ENCODE data around the gene RASA4.
"Not testable (repeated sequence)": the region's sequence is repeated elsewhere in the genome, so short reads cannot be mapped to it uniquely, and the experiment has no call there.

The RASA4 gene

GRCh38 chr7:102542771-102543170 lies 73.8 kb downstream of the RASA4 start:
- not testable (repeated sequence) for H3K36me3 ChIP-seq (ENCODE audit: insufficient read depth, low read length); DNase-seq (ENCODE audit: low read depth, low spot score); H3K9me3 ChIP-seq (ENCODE audit: low read depth, low read length); H3K4me3 ChIP-seq; H3K27ac ChIP-seq; H3K9ac ChIP-seq (ENCODE audit: insufficient read length)

DNA sequence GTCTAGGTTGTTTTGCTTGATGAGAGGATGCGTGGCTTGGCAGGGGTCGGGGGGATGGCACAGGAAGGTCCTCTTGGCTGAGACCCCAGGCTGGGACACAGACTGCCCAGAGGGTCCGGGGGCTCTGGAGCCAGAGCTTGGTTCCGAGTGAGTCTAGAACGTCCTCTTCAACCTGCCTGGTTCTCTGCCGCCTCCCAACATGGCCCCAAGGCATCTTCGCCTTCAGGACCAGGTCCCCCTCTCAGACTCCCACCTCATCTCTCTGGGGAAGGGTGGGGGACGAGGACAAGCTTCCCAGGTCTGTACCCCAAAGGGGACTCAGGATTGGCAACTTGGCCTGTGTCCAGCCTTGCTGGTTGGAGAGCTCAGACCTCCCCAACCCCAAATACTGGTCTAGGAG lies 74.5 kb downstream of the RASA4 start:
- not testable (repeated sequence) for H3K9me3 ChIP-seq (ENCODE audit: low read depth, low read length); H3K4me3 ChIP-seq; DNase-seq (ENCODE audit: low read depth, low spot score); H3K27ac ChIP-seq; H3K9ac ChIP-seq (ENCODE audit: insufficient read length); H3K36me3 ChIP-seq (ENCODE audit: insufficient read depth, low read length)

DNA sequence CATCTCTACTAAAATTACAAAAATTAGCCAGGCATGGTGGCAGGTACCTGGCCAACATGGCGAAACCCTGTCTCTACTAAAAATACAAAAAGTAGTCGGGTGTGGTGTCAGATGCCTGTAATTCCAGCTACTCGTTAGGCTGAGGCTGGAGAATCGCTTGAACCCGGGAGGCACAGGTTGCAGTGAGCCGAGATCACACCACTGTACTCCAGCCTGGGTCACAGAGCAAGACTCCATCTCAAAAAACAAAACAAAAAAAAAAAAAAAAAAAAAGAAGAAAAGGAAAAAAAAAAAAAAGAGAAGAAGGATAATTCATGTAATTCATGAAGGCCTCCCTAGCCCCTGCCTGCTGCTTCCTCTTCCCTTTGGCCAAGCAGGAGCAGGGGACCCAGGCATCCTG lies 76.0 kb downstream of the RASA4 start:
- not testable (repeated sequence) for H3K9ac ChIP-seq (ENCODE audit: insufficient read length); DNase-seq (ENCODE audit: low read depth, low spot score); H3K27ac ChIP-seq; H3K9me3 ChIP-seq (ENCODE audit: low read depth, low read length); H3K4me3 ChIP-seq; H3K36me3 ChIP-seq (ENCODE audit: insufficient read depth, low read length)

GRCh38 chr7:102535062-102535615 lies 81.4 kb downstream of the RASA4 start:
- H3K36me3 ChIP-seq (ENCODE audit: insufficient read depth, low read length); H3K27ac ChIP-seq; H3K9me3 ChIP-seq (ENCODE audit: low read depth, low read length); H3K4me3 ChIP-seq; DNase-seq (ENCODE audit: low read depth, low spot score); H3K9ac ChIP-seq (ENCODE audit: insufficient read length): not testable (repeated sequence)

DNA sequence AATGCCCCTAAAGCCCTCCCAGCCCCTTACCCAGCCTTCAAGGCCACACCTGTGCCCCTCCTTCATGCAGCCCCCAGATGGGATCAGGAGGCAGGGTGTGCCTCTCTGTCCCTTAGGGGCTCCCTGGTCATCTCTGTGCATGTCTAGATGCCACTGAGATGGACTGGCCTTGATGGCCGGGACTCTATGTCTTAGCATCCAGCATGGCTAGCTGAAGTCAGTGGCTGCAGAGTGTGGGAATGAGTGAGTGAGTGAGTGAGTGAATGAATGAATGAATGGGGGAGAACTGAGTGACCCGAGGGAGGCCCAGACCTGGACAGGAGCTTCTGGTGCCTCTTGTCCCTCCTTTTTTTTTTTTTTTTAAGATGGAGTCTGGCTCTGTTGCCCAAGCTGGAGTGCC lies 84.4 kb downstream of the RASA4 start:
- not testable (repeated sequence) for H3K9ac ChIP-seq (ENCODE audit: insufficient read length); H3K36me3 ChIP-seq (ENCODE audit: insufficient read depth, low read length); DNase-seq (ENCODE audit: low read depth, low spot score); H3K4me3 ChIP-seq; H3K9me3 ChIP-seq (ENCODE audit: low read depth, low read length); H3K27ac ChIP-seq

DNA sequence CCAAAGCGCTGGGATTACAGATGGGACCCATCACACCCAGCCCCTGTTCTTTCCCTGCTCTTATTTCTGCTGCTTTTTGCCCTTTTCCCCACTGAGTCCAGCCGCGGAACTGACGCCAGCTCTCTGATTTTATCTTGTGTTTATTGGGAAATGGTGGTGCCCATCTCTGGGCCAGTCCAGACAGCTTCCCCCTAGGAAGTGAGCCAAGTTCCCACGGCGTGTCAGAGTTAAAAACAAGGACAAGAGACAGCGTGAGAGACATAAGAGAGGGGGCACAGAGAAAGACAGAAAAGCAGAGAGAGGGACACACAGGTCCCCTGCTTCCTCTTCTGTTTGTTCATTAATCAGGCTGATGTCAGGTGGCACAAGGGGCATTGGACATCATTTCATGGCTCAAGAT lies 85.0 kb downstream of the RASA4 start:
- not testable (repeated sequence) for DNase-seq (ENCODE audit: low read depth, low spot score); H3K36me3 ChIP-seq (ENCODE audit: insufficient read depth, low read length); H3K9me3 ChIP-seq (ENCODE audit: low read depth, low read length); H3K9ac ChIP-seq (ENCODE audit: insufficient read length); H3K27ac ChIP-seq; H3K4me3 ChIP-seq

GRCh38 chr7:102527822-102528793 lies 88.4 kb downstream of the RASA4 start:
- not testable (repeated sequence) for H3K9me3 ChIP-seq (ENCODE audit: low read depth, low read length); H3K4me3 ChIP-seq; DNase-seq (ENCODE audit: low read depth, low spot score); H3K36me3 ChIP-seq (ENCODE audit: insufficient read depth, low read length); H3K27ac ChIP-seq; H3K9ac ChIP-seq (ENCODE audit: insufficient read length)

GRCh38 chr7:102527182-102527581 lies 89.4 kb downstream of the RASA4 start:
- H3K36me3 ChIP-seq (ENCODE audit: insufficient read depth, low read length); H3K9ac ChIP-seq (ENCODE audit: insufficient read length); H3K9me3 ChIP-seq (ENCODE audit: low read depth, low read length); DNase-seq (ENCODE audit: low read depth, low spot score); H3K4me3 ChIP-seq; H3K27ac ChIP-seq: not testable (repeated sequence)

DNA sequence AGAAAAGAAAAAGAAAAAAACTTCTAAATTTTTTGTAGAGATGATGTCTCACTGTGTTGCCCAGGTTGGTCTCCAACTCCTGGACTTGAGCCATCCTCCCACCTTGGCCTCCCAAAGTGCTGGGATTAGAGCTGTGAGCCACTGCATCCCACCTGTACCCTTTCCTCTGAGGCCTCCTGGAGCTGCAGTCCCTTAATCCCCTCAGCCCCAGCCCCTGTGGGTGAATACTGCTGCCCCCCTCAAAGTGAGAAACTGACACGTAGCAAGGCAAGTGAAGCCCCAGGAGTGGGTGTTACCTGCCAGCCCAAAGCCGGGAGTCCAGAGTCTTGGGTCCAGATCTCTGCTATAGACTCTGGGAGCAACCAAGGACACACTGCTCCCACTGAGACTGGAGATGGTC lies 91.8 kb downstream of the RASA4 start:
- not testable (repeated sequence) for H3K4me3 ChIP-seq; H3K9ac ChIP-seq (ENCODE audit: insufficient read length); H3K27ac ChIP-seq; H3K9me3 ChIP-seq (ENCODE audit: low read depth, low read length); H3K36me3 ChIP-seq (ENCODE audit: insufficient read depth, low read length); DNase-seq (ENCODE audit: low read depth, low spot score)
